Subcutaneous abdominal adipose tissue (tissue), 5 donors: Measurements from ENCODE around the gene CCDC82.

Experiments
- H3K27ac ChIP-seq: one replicate; pipeline ENCODE4 v1.7.0; 2013; ENCODE audit warnings: low read depth, mild to moderate bottlenecking, inconsistent platforms, low read length, moderate library complexity
- H3K27me3 ChIP-seq, 5 donors: one replicate each; pipeline ENCODE4 v1.7.0; 2013; ENCODE audit warnings: low read length in 5 of 5, inconsistent platforms in 1 of 5; ENCODE audit not compliant: control insufficient read depth in 5 of 5, insufficient read depth in 4 of 5
- H3K36me3 ChIP-seq, 5 donors: one replicate each; pipeline ENCODE4 v1.7.0; 2013; ENCODE audit warnings: low read length in 5 of 5; ENCODE audit not compliant: control insufficient read depth in 5 of 5, insufficient read depth in 5 of 5
- H3K4me1 ChIP-seq, 5 donors: one replicate each; pipeline ENCODE4 v1.7.0; 2013; ENCODE audit warnings: low read length in 5 of 5, mild to moderate bottlenecking in 3 of 5, moderate library complexity in 1 of 5; ENCODE audit not compliant: control insufficient read depth in 5 of 5, insufficient read depth in 5 of 5
- H3K4me3 ChIP-seq, 5 donors: one replicate each; pipeline ENCODE4 v1.7.0; 2013; ENCODE audit warnings: low read length in 5 of 5, low read depth in 1 of 5
- H3K9ac ChIP-seq, 5 donors: one replicate each; pipeline ENCODE4 v1.7.0; 2013; ENCODE audit warnings: low read length in 5 of 5, mild to moderate bottlenecking in 4 of 5, moderate library complexity in 3 of 5
- H3K9me3 ChIP-seq, 5 donors: one replicate each; pipeline ENCODE4 v1.7.0; 2013; ENCODE audit warnings: low read length in 5 of 5; ENCODE audit not compliant: control insufficient read depth in 5 of 5
- donor health status: healthy.
- donor health status: healthy.
- donor health status: healthy.
- donor health status: healthy.
- donor health status: healthy.

CCDC82 gene

GRCh38 chr11:96394773-96395172, 5.1 kb upstream of the CCDC82 start:
- Histone ChIP-seq H3K27me3 (no peaks in the 10 kb centered on the region), H3K9ac (no peak overlapping the region), H3K4me1 (peaks cover 0 to 11% (median 8%) of the 10 kb centered on the region in 5 donors), H3K4me3 (no peak overlapping the region), H3K27ac (no peak overlapping the region), H3K36me3 (no peaks in the 10 kb centered on the region), H3K9me3 (no peaks in the 10 kb centered on the region)

- H3K36me3 ChIP-seq = no peaks in the 10 kb centered on the region
- H3K4me1 ChIP-seq = peaks cover 0 to 15% (median 14%) of the 10 kb centered on the region in 5 donors
- H3K9me3 ChIP-seq = no peaks in the 10 kb centered on the region
- peak overlapping the region; percentile 21 for H3K27ac ChIP-seq
- peak overlapping the region in 1 of 5 donors; percentile 54 for H3K9ac ChIP-seq
- H3K4me3 ChIP-seq = no peak overlapping the region
- H3K27me3 ChIP-seq = no peaks in the 10 kb centered on the region
Measured at GRCh38 chr11:96393753-96394348, 4.1 kb upstream of the CCDC82 start.

GRCh38 chr11:96391698-96392307, 2.1 kb upstream of the CCDC82 start:
- H3K27ac ChIP-seq = no peak overlapping the region
- no peak overlapping the region for H3K9ac ChIP-seq
- no peaks in the 10 kb centered on the region for H3K27me3 ChIP-seq
- peaks cover 0 to under 1% (median 0%) of the 10 kb centered on the region in 5 donors for H3K36me3 ChIP-seq
- H3K9me3 ChIP-seq = no peaks in the 10 kb centered on the region
- H3K4me3 ChIP-seq = no peak overlapping the region
- H3K4me1 ChIP-seq = peaks cover 0 to 25% (median 22%) of the 10 kb centered on the region in 5 donors

GRCh38 chr11:96390488-96390792, 728 bp upstream of the CCDC82 start:
- Histone ChIP-seq H3K27ac (peak overlapping the region; percentile 90), H3K4me1 (peaks cover 0 to 25% (median 22%) of the 10 kb centered on the region in 5 donors), H3K36me3 (peaks cover 0 to 3% (median 0%) of the 10 kb centered on the region in 5 donors), H3K9ac (peak overlapping the region; percentile 73 to 98 (median 96)), H3K27me3 (no peaks in the 10 kb centered on the region), H3K9me3 (no peaks in the 10 kb centered on the region), H3K4me3 (peak overlapping the region; percentile 91 to 98 (median 95))

GRCh38 chr11:96388891-96389719, 607 bp downstream of the CCDC82 start:
- Histone ChIP-seq H3K4me3 (peak overlapping the region; percentile 91 to 96 (median 95)), H3K4me1 (peaks cover 0 to 25% (median 22%) of the 10 kb centered on the region in 5 donors), H3K9me3 (no peaks in the 10 kb centered on the region), H3K27ac (peak overlapping the region; percentile 90), H3K27me3 (no peaks in the 10 kb centered on the region), H3K9ac (peak overlapping the region; percentile 66 to 98 (median 96)), H3K36me3 (peaks cover 0 to 10% (median 4%) of the 10 kb centered on the region in 5 donors)

GRCh38 chr11:96385187-96385586, 4.5 kb downstream of the CCDC82 start:
- H3K36me3 ChIP-seq = peaks cover 9 to 27% (median 16%) of the 10 kb centered on the region in 5 donors
- H3K4me3 ChIP-seq = no peak overlapping the region
- no peak overlapping the region for H3K27ac ChIP-seq
- peak overlapping the region in 1 of 5 donors; percentile 11 for H3K9ac ChIP-seq
- no peaks in the 10 kb centered on the region for H3K27me3 ChIP-seq
- H3K9me3 ChIP-seq = no peaks in the 10 kb centered on the region
- H3K4me1 ChIP-seq = peaks cover 0 to 18% (median 11%) of the 10 kb centered on the region in 5 donors

- H3K4me1 ChIP-seq = peaks cover 0 to 16% (median 11%) of the 10 kb centered on the region in 5 donors
Measured at GRCh38 chr11:96384156-96384555, 5.6 kb downstream of the CCDC82 start.

GRCh38 chr11:96376796-96377195, 12.9 kb downstream of the CCDC82 start:
- Histone ChIP-seq H3K36me3 (peaks cover 12 to 29% (median 15%) of the 10 kb centered on the region in 5 donors), H3K27me3 (no peaks in the 10 kb centered on the region), H3K4me3 (no peak overlapping the region), H3K27ac (no peak overlapping the region), H3K4me1 (peaks cover 0 to 2% (median 0%) of the 10 kb centered on the region in 5 donors), H3K9me3 (no peaks in the 10 kb centered on the region), H3K9ac (no peak overlapping the region)

More at GRCh38 chr11:96384156-96384555, 5.6 kb downstream of the CCDC82 start:
- peaks cover 9 to 30% (median 16%) of the 10 kb centered on the region in 5 donors for H3K36me3 ChIP-seq
- no peak overlapping the region for H3K27ac ChIP-seq
- no peaks in the 10 kb centered on the region for H3K27me3 ChIP-seq
- H3K9me3 ChIP-seq = no peaks in the 10 kb centered on the region
- H3K4me3 ChIP-seq = no peak overlapping the region
- no peak overlapping the region for H3K9ac ChIP-seq

GRCh38 chr11:96373826-96374225, 15.9 kb downstream of the CCDC82 start:
- no peak overlapping the region for H3K4me3 ChIP-seq
- H3K27ac ChIP-seq = no peak overlapping the region
- H3K27me3 ChIP-seq = no peaks in the 10 kb centered on the region
- no peaks in the 10 kb centered on the region for H3K9me3 ChIP-seq
- no peak overlapping the region for H3K9ac ChIP-seq
- peaks cover 13 to 29% (median 19%) of the 10 kb centered on the region in 5 donors for H3K36me3 ChIP-seq
- H3K4me1 ChIP-seq = peaks cover 0 to 2% (median 0%) of the 10 kb centered on the region in 5 donors

- no peaks in the 10 kb centered on the region for H3K4me1 ChIP-seq
- no peak overlapping the region for H3K4me3 ChIP-seq
- peaks cover 0 to 4% (median 0%) of the 10 kb centered on the region in 5 donors for H3K9me3 ChIP-seq
- H3K36me3 ChIP-seq = peaks cover 15 to 45% (median 37%) of the 10 kb centered on the region in 5 donors
- no peaks in the 10 kb centered on the region for H3K27me3 ChIP-seq
- H3K9ac ChIP-seq = no peak overlapping the region
- H3K27ac ChIP-seq = no peak overlapping the region
Measured at GRCh38 chr11:96367342-96367741, 22.4 kb downstream of the CCDC82 start.
